ENCODE data around the gene ADRA1B.

DNA sequence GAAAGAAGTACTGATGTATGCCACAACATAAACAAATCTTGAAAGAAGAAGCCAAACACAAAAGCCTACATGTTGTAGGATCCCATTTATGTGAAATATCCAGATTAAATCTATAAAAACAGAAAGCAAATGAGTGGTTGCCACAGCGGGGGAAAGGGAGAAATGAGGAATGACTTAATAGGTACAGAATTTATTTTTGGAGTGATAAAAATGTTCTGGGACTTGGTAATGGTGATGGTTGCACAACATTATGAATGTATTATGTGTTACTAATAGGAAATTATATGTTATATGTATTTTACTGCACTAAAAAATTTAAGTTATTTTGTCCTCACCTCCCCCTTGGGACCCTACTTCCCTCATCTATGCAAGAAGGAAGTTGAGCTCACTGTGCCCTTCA lies 76.3 kb downstream of the ADRA1B start:
- TF ChIP-seq, protein P1, sequence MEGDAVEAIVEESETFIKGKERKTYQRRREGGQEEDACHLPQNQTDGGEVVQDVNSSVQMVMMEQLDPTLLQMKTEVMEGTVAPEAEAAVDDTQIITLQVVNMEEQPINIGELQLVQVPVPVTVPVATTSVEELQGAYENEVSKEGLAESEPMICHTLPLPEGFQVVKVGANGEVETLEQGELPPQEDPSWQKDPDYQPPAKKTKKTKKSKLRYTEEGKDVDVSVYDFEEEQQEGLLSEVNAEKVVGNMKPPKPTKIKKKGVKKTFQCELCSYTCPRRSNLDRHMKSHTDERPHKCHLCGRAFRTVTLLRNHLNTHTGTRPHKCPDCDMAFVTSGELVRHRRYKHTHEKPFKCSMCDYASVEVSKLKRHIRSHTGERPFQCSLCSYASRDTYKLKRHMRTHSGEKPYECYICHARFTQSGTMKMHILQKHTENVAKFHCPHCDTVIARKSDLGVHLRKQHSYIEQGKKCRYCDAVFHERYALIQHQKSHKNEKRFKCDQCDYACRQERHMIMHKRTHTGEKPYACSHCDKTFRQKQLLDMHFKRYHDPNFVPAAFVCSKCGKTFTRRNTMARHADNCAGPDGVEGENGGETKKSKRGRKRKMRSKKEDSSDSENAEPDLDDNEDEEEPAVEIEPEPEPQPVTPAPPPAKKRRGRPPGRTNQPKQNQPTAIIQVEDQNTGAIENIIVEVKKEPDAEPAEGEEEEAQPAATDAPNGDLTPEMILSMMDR (IDR thresholded peaks at IDR 0.05; ENCODE audit: insufficient read depth, low read length, poor library complexity, severe bottlenecking): no peak
- no peak for TF ChIP-seq EZH2phosphoT487 (conservative IDR thresholded peaks at IDR 0.05; ENCODE audit: low read length)

Data from SU-DHL-6 (cell line).